ENCODE results near the gene BNC2.

Gene BNC2

GRCh38 chr9:16514131-16514530, 356.3 kb downstream of the BNC2 start:
- POLR2A ChIA-PET = no interaction called here
- no peak for DNase-seq (ENCODE audit: low read depth, low spot score)
- TF ChIP-seq CTCF (IDR thresholded peaks at IDR 0.05; ENCODE audit: insufficient read depth, low read length, missing control alignments) = no peak
- no peak overlapping the region for H3K4me3 ChIP-seq (ENCODE audit: low read depth, low read length)
- CTCF ChIA-PET = no interaction called here

GRCh38 chr9:16512281-16512680, 358.2 kb downstream of the BNC2 start:
- H3K4me3 ChIP-seq (ENCODE audit: low read depth, low read length) = no peak overlapping the region
- no peak for DNase-seq (ENCODE audit: low read depth, low spot score)
- ChIA-PET POLR2A (no interaction called here), CTCF (no interaction called here)
- TF ChIP-seq CTCF (IDR thresholded peaks at IDR 0.05; ENCODE audit: insufficient read depth, low read length, missing control alignments) = no peak

DNA sequence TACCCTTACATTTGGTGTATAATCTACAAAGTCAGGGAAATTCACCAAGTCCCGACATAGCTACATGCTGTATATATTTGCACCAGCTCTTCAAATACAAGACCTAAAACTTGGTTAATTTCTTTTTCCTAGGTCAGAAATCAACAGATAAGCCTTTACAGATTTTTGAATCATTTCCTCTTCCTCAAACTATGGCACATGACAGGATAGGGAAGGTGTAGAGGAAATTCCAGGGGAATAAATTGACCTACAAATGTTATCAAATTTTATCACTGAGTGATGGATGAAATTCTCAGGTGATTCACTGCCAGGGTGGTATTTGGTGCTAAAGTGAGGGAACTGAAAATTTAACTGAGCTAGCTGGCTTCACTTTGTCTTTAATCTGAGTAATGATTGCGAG, 360.0 kb downstream of the BNC2 start:
- no peak for DNase-seq (ENCODE audit: low read depth, low spot score)
- TF ChIP-seq CTCF (IDR thresholded peaks at IDR 0.05; ENCODE audit: insufficient read depth, low read length, missing control alignments) = no peak
- POLR2A ChIA-PET = no interaction called here
- CTCF ChIA-PET = no interaction called here
- no peak overlapping the region for H3K4me3 ChIP-seq (ENCODE audit: low read depth, low read length)

GRCh38 chr9:16509997-16510396, 360.5 kb downstream of the BNC2 start:
- H3K4me3 ChIP-seq (ENCODE audit: low read depth, low read length) = no peak overlapping the region
- no peak for TF ChIP-seq CTCF (IDR thresholded peaks at IDR 0.05; ENCODE audit: insufficient read depth, low read length, missing control alignments)
- DNase-seq (ENCODE audit: low read depth, low spot score) = no peak
- POLR2A ChIA-PET = no interaction called here
- CTCF ChIA-PET = interaction anchor here (0.6 kb wide), 1 partner anchor 65 kb away, joined by 3 read pairs; no protein-coding TSS in a partner anchor

GRCh38 chr9:16505199-16505598, 365.3 kb downstream of the BNC2 start:
- DNase-seq (ENCODE audit: low read depth, low spot score) = no peak
- CTCF ChIA-PET = interaction anchor here (1.3 kb wide), 1 partner anchor 12 kb away, joined by 5 read pairs; no protein-coding TSS in a partner anchor
- H3K4me3 ChIP-seq (ENCODE audit: low read depth, low read length) = no peak overlapping the region
- TF ChIP-seq CTCF (IDR thresholded peaks at IDR 0.05; ENCODE audit: insufficient read depth, low read length, missing control alignments) = no peak
- POLR2A ChIA-PET = interaction anchor here (0.7 to 1.2 kb wide), 3 partner anchors 10 to 17 kb away, joined by 4 read pairs; no protein-coding TSS in a partner anchor

DNA sequence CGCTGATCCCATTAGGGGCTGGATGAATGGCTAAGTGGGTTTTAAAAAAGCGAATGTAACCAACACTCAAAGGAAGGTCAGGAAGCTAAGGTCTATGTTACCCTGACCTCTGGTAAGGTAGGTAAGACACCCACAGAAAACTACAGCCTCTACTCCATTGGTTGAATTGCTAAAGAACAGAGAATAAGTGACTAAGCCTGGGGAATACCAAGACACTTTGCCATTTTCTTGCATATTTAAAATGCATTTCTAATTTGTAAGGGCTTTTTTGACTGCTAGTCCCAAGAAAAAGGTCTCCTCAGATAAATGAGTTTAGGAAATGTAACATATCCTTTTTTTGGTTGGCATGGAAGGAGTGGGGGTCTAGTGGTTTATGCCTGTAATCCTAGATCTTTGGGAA, 368.7 kb downstream of the BNC2 start:
- no peak for TF ChIP-seq CTCF (IDR thresholded peaks at IDR 0.05; ENCODE audit: insufficient read depth, low read length, missing control alignments)
- ChIA-PET POLR2A (no interaction called here), CTCF (no interaction called here)
- no peak for DNase-seq (ENCODE audit: low read depth, low spot score)
- H3K4me3 ChIP-seq (ENCODE audit: low read depth, low read length) = no peak overlapping the region

Measured in AG04449 (cell line).